GM15510 (cell line): ENCODE data around the gene HAO2.

ENCODE experiments used
- POLR2A ChIP-seq: IDR thresholded peaks from 3 replicates; pipeline ENCODE4 v1.6.1; 2011; ENCODE audit warnings: borderline replicate concordance; ENCODE audit not compliant: insufficient read length; ENCODE audit errors: extremely low read depth

HAO2 gene

DNA sequence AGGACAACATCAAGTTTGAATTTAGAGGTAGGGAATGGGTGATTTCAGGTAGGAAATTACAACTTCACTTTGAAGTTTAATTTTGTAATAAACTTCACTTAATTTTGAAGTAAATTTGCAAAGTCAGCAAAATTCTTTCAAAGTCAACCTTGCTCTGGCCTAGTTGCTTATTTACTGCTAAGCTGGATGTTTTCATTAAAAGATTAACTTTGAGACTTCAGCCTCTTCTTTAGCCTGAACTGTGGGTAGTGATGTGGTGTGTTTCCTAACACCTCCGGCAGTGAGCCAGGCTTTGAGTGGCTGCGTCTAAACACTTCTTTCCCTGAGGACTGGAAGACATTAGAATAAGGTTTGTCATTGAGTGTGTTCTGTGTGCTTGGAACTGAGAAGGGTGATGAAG, at the start of gene HAO2:
Gene HAO2 (plus strand): TSS at position 232 of the 400 bp plus-strand sequence. CDS start 12,301 bp downstream, outside the sequence.
- TF ChIP-seq POLR2A, result no peak

DNA sequence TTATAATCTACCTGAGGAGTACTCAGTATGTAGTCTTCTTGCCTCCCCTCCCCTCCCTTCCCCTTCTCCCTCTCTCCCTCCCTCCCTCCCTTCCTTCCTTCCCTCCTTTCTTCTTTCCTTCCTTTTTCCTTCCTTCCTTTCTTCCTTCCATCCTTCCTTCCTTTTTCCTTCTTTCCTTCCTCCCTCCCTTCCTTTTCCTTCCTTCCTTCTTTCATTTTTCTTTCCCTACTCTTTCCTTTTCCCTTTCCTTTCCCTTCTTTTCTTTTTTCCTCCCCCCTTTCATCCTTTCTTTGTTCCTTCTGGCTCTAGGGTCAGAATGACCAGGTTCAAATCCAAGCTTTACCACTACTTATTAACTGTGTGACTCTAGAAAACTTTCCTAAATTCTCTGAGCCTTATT, 48.5 kb upstream of the HAO2 start:
- TF ChIP-seq POLR2A, result no peak

DNA sequence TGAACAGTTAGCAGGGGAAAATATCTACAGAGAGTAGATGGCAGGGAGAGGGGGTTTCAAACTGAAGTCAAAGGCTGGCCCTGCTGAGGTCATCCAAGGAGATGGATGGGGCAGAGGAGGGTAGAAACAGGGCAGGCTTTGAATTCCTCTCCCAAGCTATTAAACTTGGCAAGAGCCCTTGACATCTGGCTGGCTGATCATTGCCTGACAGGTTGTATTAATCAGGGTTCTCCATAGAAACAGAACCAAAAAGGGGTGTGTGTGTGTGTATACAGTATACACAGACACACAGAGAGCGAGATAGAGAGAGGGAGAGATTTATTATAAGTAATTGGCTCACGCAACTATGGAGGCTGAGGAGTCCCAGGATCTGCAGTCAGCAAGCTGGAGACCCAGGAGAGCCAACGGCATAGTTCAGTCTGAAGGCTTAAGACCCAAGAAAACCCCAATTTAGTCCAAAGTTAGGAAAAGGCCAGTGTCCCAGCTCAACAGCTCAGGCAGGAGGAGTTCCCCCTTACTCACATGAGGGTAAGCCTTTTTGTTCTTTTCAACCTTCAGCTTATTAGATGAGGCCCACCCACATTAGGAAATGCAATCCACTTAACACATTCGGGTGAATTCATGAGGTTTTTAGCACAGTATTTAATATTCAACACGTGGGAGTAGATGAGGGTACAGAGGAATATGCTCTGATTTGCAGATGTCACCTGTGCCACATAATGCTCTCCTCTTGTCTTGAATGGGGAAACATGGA, 46.7 kb upstream of the HAO2 start:
- no peak for TF ChIP-seq POLR2A

DNA sequence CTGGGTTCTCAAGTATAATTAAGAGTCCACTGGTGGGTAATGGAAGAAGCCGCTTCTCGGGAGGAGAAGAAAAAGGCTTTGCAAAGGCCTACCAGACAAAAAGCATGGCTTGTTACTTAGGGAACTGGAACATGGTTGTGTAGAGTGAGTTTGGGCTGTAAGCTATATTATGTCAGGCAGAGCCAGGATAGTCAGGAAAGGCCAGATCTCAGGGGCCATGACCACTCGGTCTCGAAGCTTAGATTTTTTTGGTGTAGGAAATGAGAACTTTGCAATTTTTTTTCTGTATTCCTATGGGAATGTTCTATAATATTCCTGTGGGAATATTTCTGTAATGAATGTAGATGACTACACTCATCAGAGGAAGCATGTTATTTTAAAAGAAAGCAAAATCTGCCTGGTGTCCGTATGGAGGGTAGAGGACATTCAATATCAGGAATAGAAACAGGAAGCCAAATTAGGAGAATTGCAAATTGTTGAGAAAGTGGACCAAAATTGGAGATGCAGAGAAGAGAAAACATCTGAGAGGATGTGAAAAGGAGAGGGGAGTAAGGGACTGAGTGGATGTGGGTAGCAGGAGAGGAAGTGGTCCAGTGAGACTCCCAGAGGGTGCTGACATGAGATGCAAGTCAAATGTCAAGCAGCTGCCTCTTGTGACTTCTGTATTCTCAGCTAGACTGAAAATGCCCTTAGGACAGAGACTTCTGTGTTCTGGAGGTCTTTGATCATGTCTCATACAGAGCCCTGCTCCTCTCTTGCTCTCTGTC, 45.2 kb upstream of the HAO2 start:
- TF ChIP-seq POLR2A, result no peak

DNA sequence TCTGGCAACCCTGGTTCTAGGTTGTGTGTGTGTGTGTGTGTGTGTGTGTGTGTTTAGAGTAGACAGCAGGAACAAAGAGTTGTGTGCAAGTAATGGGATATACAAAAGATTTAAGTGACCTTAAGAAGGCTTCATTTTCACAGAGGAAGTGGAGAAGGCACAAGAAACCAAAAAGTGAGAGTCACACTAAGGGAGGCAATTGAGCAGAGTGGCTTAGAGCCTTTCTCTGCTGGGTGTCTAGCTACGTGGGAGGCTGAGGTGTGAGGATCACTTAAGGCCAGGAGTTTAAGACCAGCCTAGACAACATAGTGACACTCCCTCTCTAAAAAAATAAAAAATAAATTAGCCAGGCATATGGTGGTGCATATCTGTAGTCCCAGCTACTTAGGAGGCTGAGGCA, 44.4 kb upstream of the HAO2 start:
- TF ChIP-seq POLR2A, result no peak

DNA sequence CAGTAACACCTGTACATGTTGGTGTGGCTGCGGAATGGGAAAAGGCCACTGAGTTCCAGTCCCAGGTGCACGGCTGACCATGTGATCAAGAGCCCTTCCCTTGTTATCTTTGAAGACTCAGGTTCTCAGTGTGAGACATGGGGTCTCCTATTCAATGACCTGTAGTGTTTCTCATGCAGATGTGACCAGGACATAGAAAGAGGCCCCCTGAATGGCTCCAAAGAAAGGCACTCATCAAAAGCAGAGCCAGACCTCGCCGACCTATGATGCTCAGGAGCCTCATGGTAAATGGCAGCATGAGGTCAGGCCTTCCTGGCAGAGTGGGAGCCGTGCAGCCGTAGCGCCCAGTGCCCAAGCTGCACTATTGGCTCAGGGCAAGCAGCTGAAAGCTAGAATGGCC, 42.3 kb upstream of the HAO2 start:
- no peak for TF ChIP-seq POLR2A

DNA sequence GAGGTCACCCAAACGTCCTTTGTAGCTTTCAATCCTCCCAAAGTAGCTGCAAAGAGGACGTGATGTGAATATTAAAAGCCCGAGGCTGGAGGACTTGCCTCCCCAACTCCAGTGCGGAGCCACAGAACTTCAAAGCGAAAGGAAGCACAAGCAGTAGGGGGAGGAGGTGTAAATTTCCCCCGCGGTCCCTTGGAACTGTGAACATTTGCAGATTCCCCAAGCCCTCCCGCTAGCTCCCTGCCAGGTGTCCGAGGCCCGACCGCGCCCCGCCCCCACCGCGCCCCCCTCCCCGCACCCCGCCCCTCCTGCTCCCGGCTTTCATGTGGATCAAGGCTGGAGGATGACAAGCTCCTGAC, 41.5 kb upstream of the HAO2 start:
- no peak for TF ChIP-seq POLR2A

DNA sequence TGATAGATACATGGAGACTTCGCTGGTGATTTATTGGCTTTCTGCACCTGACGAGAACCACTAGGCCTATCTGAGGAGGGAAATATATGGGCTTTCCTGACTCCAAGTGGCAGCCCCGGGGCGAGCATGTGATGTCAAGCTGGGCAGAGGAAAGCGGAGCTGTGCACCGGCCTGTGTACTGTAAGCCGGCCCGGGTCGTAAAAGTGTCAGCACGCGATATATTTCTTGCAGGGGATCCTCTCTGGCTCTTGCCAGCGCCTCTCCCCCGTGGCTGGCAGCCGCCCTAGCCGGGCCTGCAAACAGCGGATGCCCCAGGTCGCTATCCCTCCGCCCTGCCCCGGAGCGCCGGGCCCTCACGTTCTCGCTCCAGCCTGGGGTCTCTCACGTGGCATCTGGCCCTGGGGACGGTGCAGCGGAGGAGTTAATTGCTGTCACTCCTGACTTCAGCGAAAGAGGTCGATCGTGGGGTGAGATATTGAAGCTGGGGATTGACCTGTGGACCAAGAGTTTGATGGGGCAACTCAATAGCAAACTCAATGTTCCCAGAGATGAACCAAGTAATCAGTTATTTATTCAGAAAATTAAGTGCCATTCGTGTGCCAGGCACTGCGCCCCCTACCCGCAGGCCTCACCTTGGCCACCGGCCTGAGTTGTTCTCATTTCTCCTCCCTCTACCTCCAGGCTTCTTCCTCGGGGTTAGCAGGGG, 41.0 kb upstream of the HAO2 start:
- no peak for TF ChIP-seq POLR2A

DNA sequence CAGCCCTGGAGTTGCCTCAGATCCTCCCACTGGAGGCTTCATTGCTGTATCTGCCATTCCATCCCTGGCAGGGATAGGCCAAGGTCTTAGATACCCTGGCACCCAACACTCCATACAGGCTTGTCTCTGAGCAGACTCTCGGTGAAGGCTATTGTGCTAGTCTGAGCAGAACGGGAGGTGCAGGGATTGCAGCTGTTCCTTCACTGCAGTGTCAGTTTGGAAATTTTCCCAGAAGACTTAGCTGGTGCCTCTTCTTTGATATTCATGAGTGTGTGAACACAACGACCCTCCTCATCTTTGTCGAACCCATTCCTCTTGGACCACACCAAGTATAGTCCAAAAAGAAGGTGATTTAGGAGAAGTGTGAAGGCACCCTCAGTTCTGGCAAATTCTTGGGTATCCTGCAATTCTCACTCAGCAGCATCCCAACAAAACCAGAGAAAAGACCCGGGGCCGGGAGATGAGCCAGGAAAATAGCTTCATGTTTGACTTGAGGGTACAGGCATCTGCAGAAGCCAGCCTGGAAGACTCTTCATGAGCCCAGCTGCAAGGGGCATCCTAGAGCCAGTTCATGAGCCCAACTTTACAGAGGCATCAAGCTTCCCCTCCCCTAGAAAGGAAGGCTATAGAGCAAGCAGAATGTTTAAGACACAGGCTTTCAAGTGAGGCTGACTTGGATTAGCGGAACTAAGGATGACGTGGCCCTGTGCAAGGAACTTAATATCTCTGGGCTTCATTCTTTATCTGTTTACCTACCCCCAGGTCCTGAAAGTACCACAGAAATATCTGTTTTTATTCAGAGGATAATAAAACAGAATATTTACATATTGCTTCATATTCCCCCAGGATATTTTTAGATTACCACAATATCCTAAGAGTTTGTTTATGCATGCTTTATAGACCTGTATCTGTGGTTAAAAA, 38.8 kb upstream of the HAO2 start:
- TF ChIP-seq POLR2A, result no peak

DNA sequence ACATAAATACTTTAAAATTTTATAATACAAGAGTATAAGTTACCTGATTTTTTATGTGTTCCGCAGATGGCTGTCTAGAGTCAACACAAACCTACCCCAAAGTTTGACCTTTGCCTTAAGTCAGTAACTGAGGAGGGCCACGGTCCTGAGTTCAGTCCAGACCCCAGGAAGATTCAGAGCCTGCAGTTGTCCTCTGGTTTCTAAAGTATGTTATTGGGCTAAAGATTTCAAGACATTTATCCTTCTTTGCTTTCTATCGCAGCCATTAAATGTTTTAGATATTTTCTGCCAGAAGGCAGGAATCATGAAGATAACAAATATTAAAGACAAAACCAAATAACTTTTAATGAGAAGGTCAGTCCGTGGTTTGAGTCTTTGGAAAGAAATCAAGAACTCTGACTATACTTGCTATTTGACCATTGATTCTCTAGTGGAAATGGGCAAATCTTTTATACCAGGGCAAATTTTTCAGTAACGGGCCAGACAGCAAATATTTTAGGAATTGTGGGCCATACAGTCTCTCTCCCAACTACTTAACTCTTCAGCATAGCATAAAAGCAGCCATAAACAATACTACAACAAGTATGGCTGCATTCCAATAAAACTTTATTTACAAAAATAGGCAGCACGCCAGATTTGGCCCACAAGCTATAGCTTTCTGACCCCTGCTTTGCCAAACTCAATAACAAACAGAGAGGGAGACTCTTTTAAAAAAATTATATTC, 38.0 kb upstream of the HAO2 start:
- no peak for TF ChIP-seq POLR2A

DNA sequence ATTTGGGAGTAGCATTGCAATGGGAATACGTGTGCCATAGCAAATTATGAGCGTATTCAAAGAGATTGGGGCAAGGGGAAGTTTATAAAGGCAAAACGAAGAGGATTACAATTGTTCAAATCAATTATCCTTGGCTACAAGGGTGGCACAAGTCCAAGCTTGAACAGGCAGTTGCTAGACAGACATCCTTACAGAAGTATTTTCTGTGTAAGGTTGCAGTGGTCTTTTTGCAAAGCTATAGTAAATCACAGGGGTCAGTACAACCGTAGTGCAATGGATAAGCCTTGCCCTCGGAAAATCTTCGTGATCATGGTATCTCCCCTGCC, 37.4 kb upstream of the HAO2 start:
- TF ChIP-seq POLR2A, result no peak

DNA sequence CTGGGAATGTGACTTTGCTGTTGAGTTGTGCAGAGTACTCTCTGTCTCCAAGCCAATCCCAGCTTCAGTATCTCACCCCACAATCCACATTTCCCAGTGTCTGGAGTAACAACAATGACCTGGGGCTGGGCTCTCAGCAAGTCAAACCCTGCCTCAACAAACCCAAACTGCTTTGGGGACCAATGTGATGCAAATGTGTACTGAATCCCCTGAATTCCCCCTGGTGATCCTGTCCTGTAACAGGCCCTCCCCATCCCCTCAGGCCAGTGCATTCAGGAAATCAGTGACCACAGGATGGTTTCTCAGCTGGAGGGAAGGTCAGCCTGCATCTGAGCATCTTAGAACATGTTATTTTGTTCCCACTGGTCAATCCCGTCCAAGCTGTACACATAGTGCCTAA, 36.7 kb upstream of the HAO2 start:
- no peak for TF ChIP-seq POLR2A

DNA sequence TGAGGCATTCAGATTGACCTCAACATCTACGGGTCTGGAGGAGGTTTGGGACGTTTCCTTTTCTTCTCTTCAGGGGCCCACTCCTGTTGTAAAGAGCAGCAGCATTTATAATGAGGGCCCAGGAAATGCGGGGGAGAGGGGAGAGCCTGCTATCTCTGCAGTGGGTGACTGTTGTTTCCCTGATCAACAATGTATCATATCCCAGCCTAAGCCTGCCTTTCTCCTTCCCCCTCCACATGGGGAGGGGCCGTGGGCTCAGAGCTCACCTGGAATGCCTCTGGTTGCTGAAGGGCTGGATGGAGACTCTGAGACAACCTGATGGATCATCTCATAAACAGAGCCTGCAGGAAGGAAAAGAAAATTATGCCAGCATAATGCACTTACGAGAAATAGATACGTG, 36.0 kb upstream of the HAO2 start:
- no peak for TF ChIP-seq POLR2A
